Measurements from ENCODE around the gene TTL.
"Not testable (repeated sequence)": the region's sequence is repeated elsewhere in the genome, so short reads cannot be mapped to it uniquely, and the experiment has no call there.

Gene TTL

GRCh38 chr2:112474844-112475486, 7.0 kb upstream of the TTL start:
- peak; percentile 85 for DNase-seq (ENCODE audit: low spot score)

- DNase-seq (ENCODE audit: low spot score), result no peak
Measured at GRCh38 chr2:112476434-112476833, 5.5 kb upstream of the TTL start.

- DNase-seq (ENCODE audit: low spot score), result peak; percentile 39
Measured at GRCh38 chr2:112480530-112481049, 1.4 kb upstream of the TTL start.

- peak; percentile 86 for DNase-seq (ENCODE audit: low spot score)
Measured at GRCh38 chr2:112481050-112481527, 867 bp upstream of the TTL start.

- DNase-seq (ENCODE audit: low spot score), result peak; percentile 63
Measured at GRCh38 chr2:112482309-112483041, 519 bp downstream of the TTL start.

- DNase-seq (ENCODE audit: low spot score), result peak; percentile 82
Measured at GRCh38 chr2:112483042-112483473, 1.1 kb downstream of the TTL start.

- DNase-seq (ENCODE audit: low spot score), result no peak
Measured at GRCh38 chr2:112483831-112484230, 1.9 kb downstream of the TTL start.

GRCh38 chr2:112485849-112486248, 3.9 kb downstream of the TTL start:
- DNase-seq (ENCODE audit: low spot score), result no peak

- no peak for DNase-seq (ENCODE audit: low spot score)
Measured at GRCh38 chr2:112486895-112487294, 4.9 kb downstream of the TTL start.

GRCh38 chr2:112487444-112487961, 5.5 kb downstream of the TTL start:
- no peak for DNase-seq (ENCODE audit: low spot score)

- DNase-seq (ENCODE audit: low spot score), result no peak
Measured at GRCh38 chr2:112488201-112488600, 6.2 kb downstream of the TTL start.

- no peak for DNase-seq (ENCODE audit: low spot score)
Measured at GRCh38 chr2:112491946-112492345, 10.0 kb downstream of the TTL start.

GRCh38 chr2:112493048-112493447, 11.1 kb downstream of the TTL start:
- DNase-seq (ENCODE audit: low spot score), result no peak

- DNase-seq (ENCODE audit: low spot score), result peak; percentile 66
Measured at GRCh38 chr2:112493858-112494648, 12.1 kb downstream of the TTL start.

GRCh38 chr2:112494828-112495227, 12.9 kb downstream of the TTL start:
- DNase-seq (ENCODE audit: low spot score), result no peak

- not testable (repeated sequence) for DNase-seq (ENCODE audit: low spot score)
Measured at GRCh38 chr2:112495878-112496277, 13.9 kb downstream of the TTL start.

- peak; percentile 38 for DNase-seq (ENCODE audit: low spot score)
Measured at GRCh38 chr2:112500850-112501484, 19.0 kb downstream of the TTL start.

- not testable (repeated sequence) for DNase-seq (ENCODE audit: low spot score)
Measured at GRCh38 chr2:112509239-112509998, 27.5 kb downstream of the TTL start.

- no peak for DNase-seq (ENCODE audit: low spot score)
Measured at GRCh38 chr2:112516801-112517200, 34.8 kb downstream of the TTL start.

- DNase-seq (ENCODE audit: low spot score), result no peak
Measured at GRCh38 chr2:112518807-112519206, 36.9 kb downstream of the TTL start.

GRCh38 chr2:112519506-112519905, 37.5 kb downstream of the TTL start:
- no peak for DNase-seq (ENCODE audit: low spot score)

Measured in kidney tubule cell (primary cell).